GM19463 (cell line): ENCODE measurements around the gene PITX2.

Experiments used
- ATAC-seq: cut with Tn5 transposase; IDR thresholded peaks from one replicate; pipeline ENCODE4 v1.9.1; 2021; ENCODE audit warnings: mild to moderate bottlenecking, moderate library complexity; ENCODE audit not compliant: unreplicated experiment

Gene PITX2

GRCh38 chr4:110636680-110637407, 14.0 kb upstream of the PITX2 start:
- no peak for ATAC-seq

- no peak for ATAC-seq
These were observed 13.3 kb upstream of the PITX2 start for GRCh38 chr4:110636171-110636679.

GRCh38 chr4:110635163-110635865, 12.4 kb upstream of the PITX2 start:
- ATAC-seq = no peak

GRCh38 chr4:110634350-110635162, 11.7 kb upstream of the PITX2 start:
- ATAC-seq = no peak

- ATAC-seq = no peak
These were observed 10.8 kb upstream of the PITX2 start for GRCh38 chr4:110633358-110634341.

GRCh38 chr4:110632506-110633357, 9.9 kb upstream of the PITX2 start:
- ATAC-seq = no peak

- peak; percentile 96 for ATAC-seq
These were observed 9.0 kb upstream of the PITX2 start for GRCh38 chr4:110631584-110632505.

- ATAC-seq = no peak
These were observed 8.0 kb upstream of the PITX2 start for GRCh38 chr4:110630688-110631402.

- ATAC-seq = no peak
These were observed 7.2 kb upstream of the PITX2 start for GRCh38 chr4:110629780-110630687.

- no peak for ATAC-seq
These were observed 6.4 kb upstream of the PITX2 start for GRCh38 chr4:110629214-110629754.

GRCh38 chr4:110628663-110629213, 5.9 kb upstream of the PITX2 start:
- ATAC-seq = no peak

- ATAC-seq = no peak
These were observed 5.2 kb upstream of the PITX2 start for GRCh38 chr4:110627977-110628662.

- no peak for ATAC-seq
These were observed 3.8 kb upstream of the PITX2 start for GRCh38 chr4:110626532-110627153.

GRCh38 chr4:110625576-110626257, 2.8 kb upstream of the PITX2 start:
- ATAC-seq = no peak
